Astrocyte (in vitro differentiated cells and primary cell): ENCODE results near the gene NDST3.
A peak's percentile ranks its signal among the peaks of the same experiment; 100 is the strongest.

Source experiments
- EZH2 ChIP-seq: IDR thresholded peaks from 2 replicates; pipeline ENCODE4 v1.6.1; 2012; ENCODE audit warnings: mild to moderate bottlenecking, low read length, inconsistent platforms; ENCODE audit not compliant: insufficient read depth
- TF ChIP-seq, protein P1 (sequence below): IDR thresholded peaks from 2 replicates; pipeline ENCODE4 v1.5.1; 2011; ENCODE audit warnings: low read depth, mild to moderate bottlenecking, inconsistent platforms, low read length, moderate library complexity; ENCODE audit not compliant: insufficient read depth

GRCh38 chr4:118005883-118006282 is 28.4 kb upstream of the NDST3 start:
- TF ChIP-seq, protein P1, sequence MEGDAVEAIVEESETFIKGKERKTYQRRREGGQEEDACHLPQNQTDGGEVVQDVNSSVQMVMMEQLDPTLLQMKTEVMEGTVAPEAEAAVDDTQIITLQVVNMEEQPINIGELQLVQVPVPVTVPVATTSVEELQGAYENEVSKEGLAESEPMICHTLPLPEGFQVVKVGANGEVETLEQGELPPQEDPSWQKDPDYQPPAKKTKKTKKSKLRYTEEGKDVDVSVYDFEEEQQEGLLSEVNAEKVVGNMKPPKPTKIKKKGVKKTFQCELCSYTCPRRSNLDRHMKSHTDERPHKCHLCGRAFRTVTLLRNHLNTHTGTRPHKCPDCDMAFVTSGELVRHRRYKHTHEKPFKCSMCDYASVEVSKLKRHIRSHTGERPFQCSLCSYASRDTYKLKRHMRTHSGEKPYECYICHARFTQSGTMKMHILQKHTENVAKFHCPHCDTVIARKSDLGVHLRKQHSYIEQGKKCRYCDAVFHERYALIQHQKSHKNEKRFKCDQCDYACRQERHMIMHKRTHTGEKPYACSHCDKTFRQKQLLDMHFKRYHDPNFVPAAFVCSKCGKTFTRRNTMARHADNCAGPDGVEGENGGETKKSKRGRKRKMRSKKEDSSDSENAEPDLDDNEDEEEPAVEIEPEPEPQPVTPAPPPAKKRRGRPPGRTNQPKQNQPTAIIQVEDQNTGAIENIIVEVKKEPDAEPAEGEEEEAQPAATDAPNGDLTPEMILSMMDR, result peak; percentile 10
- TF ChIP-seq EZH2, result no peak
